SH-SY5Y (cell line): ENCODE data around the gene RBM3.

ENCODE experiments used
- GATA2 ChIP-seq: IDR thresholded peaks from 2 replicates; pipeline ENCODE4 v1.6.1; 2011; ENCODE audit warnings: mild to moderate bottlenecking, low read depth, low read length
- GATA3 ChIP-seq: IDR thresholded peaks from 2 replicates; pipeline ENCODE4 v1.6.1; 2011; ENCODE audit warnings: low read depth, mild to moderate bottlenecking, low read length, moderate library complexity

- TF ChIP-seq GATA3 (no peak), GATA2 (no peak)
Observed at GRCh38 chrX:48575642-48576041, 1.4 kb downstream of the RBM3 start.
